OCI-LY7 (cell line): ENCODE data around the gene MMP20. TPM values are rescaled to one million over a fixed set of nuclear protein-coding genes. Genes with fewer than 3 reads are reported as not detected.
A peak's percentile ranks its signal among the peaks of the same experiment; 100 is the strongest.

Source experiments
- BruUV-seq: library from RNA; stranded (reverse); fragments of 400-500 nt; replicated peaks from 2 replicates; lab custom pipeline; 2021; lab: Mats Ljungman, UMichigan
- CTCF ChIA-PET: fragments of 300-600 bp; sonication (Branson Sonifier 250); formaldehyde crosslinking; loops from one replicate; lab custom pipeline; 2022; ENCODE audit warnings: antibody characterized with exemption; ENCODE audit not compliant: unreplicated experiment; lab: Charles Lee
- POLR2A ChIA-PET: fragments of 300-600 bp; sonication (Branson Sonifier 250); formaldehyde crosslinking; loops from one replicate; lab custom pipeline; 2022; ENCODE audit warnings: antibody characterized with exemption; lab: Charles Lee
- DNase-seq: peaks from one replicate; pipeline ENCODE4 v3.0.0-alpha.2; 2015; ENCODE audit warnings: low spot score
- H2AFZ ChIP-seq: fragments of 200-600 bp; sonication (generic), shearing (Covaris generic); 2 replicates; pipeline ENCODE4 v1.6.1; 2014; ENCODE audit warnings: mild to moderate bottlenecking, antibody characterized with exemption, low read length, moderate library complexity
- H3K27ac ChIP-seq: fragments of 200-600 bp; sonication (generic); 2 replicates; pipeline ENCODE4 v1.5.1; 2014; ENCODE audit warnings: mixed run types, low read depth, mild to moderate bottlenecking, moderate library complexity, low read length, inconsistent platforms; ENCODE audit not compliant: poor library complexity, severe bottlenecking
- H3K36me3 ChIP-seq: fragments of 200-600 bp; sonication (generic); 2 replicates; pipeline ENCODE4 v1.6.1; 2014; ENCODE audit warnings: mild to moderate bottlenecking, antibody characterized with exemption, low read length, moderate library complexity, mixed read lengths; ENCODE audit not compliant: insufficient read depth
- H3K4me1 ChIP-seq: fragments of 200-600 bp; sonication (generic); 2 replicates; pipeline ENCODE4 v1.5.1; 2014; ENCODE audit warnings: mild to moderate bottlenecking, low read length; ENCODE audit not compliant: insufficient read depth, poor library complexity, severe bottlenecking
- H3K4me2 ChIP-seq: fragments of 200-600 bp; sonication (generic); 2 replicates; pipeline ENCODE4 v1.6.1; 2014; ENCODE audit warnings: mild to moderate bottlenecking, low read length
- H3K4me3 ChIP-seq: fragments of 200-600 bp; sonication (generic); 2 replicates; pipeline ENCODE4 v1.5.1; 2014; ENCODE audit warnings: mild to moderate bottlenecking, low read depth, low read length; ENCODE audit not compliant: poor library complexity, severe bottlenecking
- H3K79me2 ChIP-seq: fragments of 200-600 bp; sonication (generic); 2 replicates; pipeline ENCODE4 v1.6.1; 2016; ENCODE audit warnings: low read depth, mild to moderate bottlenecking, low read length, moderate library complexity, mixed read lengths; ENCODE audit not compliant: insufficient read depth
- H3K9me2 ChIP-seq: fragments of 200-600 bp; sonication (generic); 2 replicates; pipeline ENCODE4 v1.6.1; 2016; ENCODE audit warnings: mild to moderate bottlenecking, low read length, mixed read lengths; ENCODE audit not compliant: insufficient read depth
- H3K9me3 ChIP-seq: fragments of 200-600 bp; sonication (generic); 2 replicates; pipeline ENCODE4 v1.6.1; 2014; ENCODE audit warnings: mild to moderate bottlenecking, mixed run types, low read length, mixed read lengths
- H4K20me1 ChIP-seq: fragments of 200-600 bp; sonication (generic); 2 replicates; pipeline ENCODE4 v1.6.1; 2014; ENCODE audit warnings: mild to moderate bottlenecking, antibody characterized with exemption, low read length, moderate library complexity, mixed read lengths; ENCODE audit not compliant: insufficient read depth
- CTCF ChIP-seq: fragments of 200-600 bp; sonication (generic); conservative IDR thresholded peaks from 2 replicates; pipeline ENCODE4 v1.5.1; 2014; ENCODE audit warnings: mild to moderate bottlenecking, antibody characterized with exemption, low read length, moderate library complexity, mixed read lengths
- EZH2phosphoT487 ChIP-seq: fragments of 200-600 bp; sonication (generic); IDR thresholded peaks from 2 replicates; pipeline ENCODE4 v1.6.1; 2018; ENCODE audit warnings: low read depth, borderline replicate concordance, mild to moderate bottlenecking, mixed run types, antibody characterized with exemption, low read length, moderate library complexity, mixed read lengths
- intact Hi-C: fragments of 100-400 bp; cut with micrococcal nuclease; formaldehyde crosslinking; loops from one replicate; pipeline ENCODE4 v1.10.0; 2022; ENCODE audit not compliant: unreplicated experiment
- total RNA-seq, 2 experiments: library from RNA; depleted of rRNA in 1 of 2; stranded (reverse); fragments of >200 nt in 1 of 2; shearing (Covaris generic) in 1 of 2; gene quantifications; 2 replicates each; pipeline ENCODE4 v1.2.3, GENCODE V29; 2014 to 2022

The MMP20 gene
- total RNA-seq, 2 experiments from 2014 or later: not detected

DNA sequence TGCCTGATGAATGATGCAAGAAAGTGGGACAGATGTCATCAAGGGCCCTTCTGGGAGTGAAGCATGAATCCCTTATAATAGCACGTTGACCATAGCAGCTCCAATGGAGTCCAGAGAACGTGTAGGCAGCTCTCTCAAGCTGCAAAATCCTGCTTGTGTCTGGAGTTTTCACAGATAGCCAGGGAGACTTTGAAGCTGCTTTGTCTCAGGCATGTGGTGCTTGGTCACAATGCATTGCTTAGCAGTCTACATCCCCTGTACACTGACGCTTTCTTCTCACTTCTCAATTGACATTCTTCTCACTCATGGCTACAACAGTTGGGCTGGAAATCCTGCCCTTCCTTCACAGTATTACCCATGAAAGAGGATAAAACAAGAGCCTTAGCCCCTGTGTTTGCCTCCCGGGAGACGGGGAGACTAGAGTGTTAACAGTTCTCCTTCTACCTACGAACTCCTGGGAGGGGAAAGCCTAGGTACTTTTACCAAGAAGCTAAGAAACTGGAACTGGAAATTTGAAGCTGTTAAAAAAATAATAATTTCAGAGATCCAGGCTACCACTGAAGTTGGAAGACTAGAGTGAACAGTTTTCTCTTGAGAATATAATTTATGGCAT, 73.9 kb downstream of the MMP20 start:
- POLR2A ChIA-PET: interaction anchor here (0.9 to 3.0 kb wide), 6 partner anchors 9 to 74 kb away, joined by 3 to 20 read pairs (median 5); no protein-coding TSS in a partner anchor
- H3K79me2 ChIP-seq: no peaks in the 10 kb centered on the region
- intact Hi-C loops: no loop called here
- CTCF ChIA-PET: no interaction called here
- DNase-seq: no peak
- peaks cover 10% of the 10 kb centered on the region for H3K4me1 ChIP-seq
- H3K9me2 ChIP-seq: no peaks in the 10 kb centered on the region
- H3K4me3 ChIP-seq: no peak overlapping the region
- peak overlapping the region; percentile 21 for H2AFZ ChIP-seq
- H3K4me2 ChIP-seq: no peak overlapping the region
- H3K36me3 ChIP-seq: no peaks in the 10 kb centered on the region
- no peaks in the 10 kb centered on the region for H4K20me1 ChIP-seq
- no peaks in the 10 kb centered on the region for H3K9me3 ChIP-seq
- TF ChIP-seq CTCF: no peak
- TF ChIP-seq EZH2phosphoT487: no peak
- BruUV-seq: no TSS peak
- no peak overlapping the region for H3K27ac ChIP-seq

GRCh38 chr11:102546923-102547471, 78.1 kb downstream of the MMP20 start:
- H2AFZ ChIP-seq: peak overlapping the region; percentile 70
- no TSS peak for BruUV-seq
- peak; percentile 18 for DNase-seq
- TF ChIP-seq EZH2phosphoT487 (no peak), CTCF (no peak)
- no peaks in the 10 kb centered on the region for H4K20me1 ChIP-seq
- no peaks in the 10 kb centered on the region for H3K79me2 ChIP-seq
- peaks cover 15% of the 10 kb centered on the region for H3K4me1 ChIP-seq
- no peak overlapping the region for H3K4me3 ChIP-seq
- no peaks in the 10 kb centered on the region for H3K9me3 ChIP-seq
- intact Hi-C loops: no loop called here
- CTCF ChIA-PET: no interaction called here
- H3K4me2 ChIP-seq: no peak overlapping the region
- H3K9me2 ChIP-seq: no peaks in the 10 kb centered on the region
- no peaks in the 10 kb centered on the region for H3K36me3 ChIP-seq
- POLR2A ChIA-PET: interaction anchor here (0.7 to 1.7 kb wide), 6 partner anchors 13 to 954 kb away, joined by 3 to 13 read pairs (median 6); no protein-coding TSS in a partner anchor
- no peak overlapping the region for H3K27ac ChIP-seq

DNA sequence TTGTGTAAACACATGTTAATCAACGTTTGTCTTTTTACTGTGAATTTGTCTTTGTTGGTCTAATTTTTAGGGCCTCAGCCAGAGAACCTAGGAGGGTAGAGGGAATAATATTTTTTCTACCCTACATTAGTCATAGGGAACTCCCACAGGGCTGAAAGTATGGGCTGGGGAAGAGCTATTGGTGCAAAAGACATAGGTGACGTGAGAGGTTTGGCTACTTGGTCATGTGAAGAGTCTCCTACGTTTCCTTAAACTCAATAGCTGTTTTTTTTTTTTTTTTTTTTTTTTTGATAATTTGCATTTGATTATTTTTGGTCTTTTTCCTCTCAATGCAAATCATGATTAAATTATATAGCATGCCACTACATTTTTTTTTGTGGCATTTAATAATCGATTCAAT, 78.7 kb downstream of the MMP20 start:
- H3K4me3 ChIP-seq: no peak overlapping the region
- no peaks in the 10 kb centered on the region for H3K36me3 ChIP-seq
- BruUV-seq: no TSS peak
- H3K4me1 ChIP-seq: peaks cover 15% of the 10 kb centered on the region
- DNase-seq: no peak
- H3K9me2 ChIP-seq: no peaks in the 10 kb centered on the region
- intact Hi-C loops: no loop called here
- no peaks in the 10 kb centered on the region for H3K9me3 ChIP-seq
- TF ChIP-seq CTCF (no peak), EZH2phosphoT487 (no peak)
- ChIA-PET CTCF (no interaction called here), POLR2A (interaction anchor here (0.6 to 1.7 kb wide), 7 partner anchors 11 to 777 kb away, joined by 3 to 13 read pairs (median 4); no protein-coding TSS in a partner anchor)
- no peaks in the 10 kb centered on the region for H3K79me2 ChIP-seq
- 0 out of 2 replicates have a peak overlapping the region, but pooled peaks have one; percentile 23 for H3K4me2 ChIP-seq
- no peak overlapping the region for H3K27ac ChIP-seq
- peak overlapping the region; percentile 70 for H2AFZ ChIP-seq
- H4K20me1 ChIP-seq: no peaks in the 10 kb centered on the region
